Measurements from ENCODE around the gene SUDS3.

Gene SUDS3

GRCh38 chr12:118425364-118425763 is 49.0 kb downstream of the SUDS3 start:
- Histone ChIP-seq H3K9ac (ENCODE audit: low read length) (no peak overlapping the region), H3K56ac (ENCODE audit: low read length) (no peak overlapping the region), H4K5ac (ENCODE audit: low read length) (no peak overlapping the region), H4K8ac (ENCODE audit: low read depth, low read length) (no peak overlapping the region), H3K27me3 (ENCODE audit: insufficient read depth, low read length, poor library complexity) (no peaks in the 10 kb centered on the region), H3K23ac (ENCODE audit: low read length) (no peak overlapping the region), H2BK120ac (ENCODE audit: low read depth, low read length) (no peak overlapping the region), H3K4me2 (ENCODE audit: low read length) (no peak overlapping the region), H3K27ac (ENCODE audit: low read depth, low read length) (no peak overlapping the region), H2BK15ac (replicated peaks; ENCODE audit: low read depth) (no peak overlapping the region), H3K4me1 (ENCODE audit: control insufficient read depth, low read depth, low read length) (no peaks in the 10 kb centered on the region), H3K4me3 (ENCODE audit: low read length) (no peak overlapping the region), H3K4ac (ENCODE audit: low read depth, low read length) (no peak overlapping the region), H3K18ac (ENCODE audit: low read length) (no peak overlapping the region), H3K79me2 (ENCODE audit: control insufficient read depth, insufficient read depth, low read length) (no peaks in the 10 kb centered on the region), H2BK5ac (ENCODE audit: low read length) (no peak overlapping the region), H2AK5ac (ENCODE audit: low read length) (no peak overlapping the region), H3K79me1 (ENCODE audit: low read length) (no peaks in the 10 kb centered on the region), H3K36me3 (ENCODE audit: control insufficient read depth, insufficient read depth, low read length) (no peaks in the 10 kb centered on the region)
- WGBS (ENCODE audit: extremely low coverage, insufficient coverage, low lambda C conversion rate): no CpG with 5 or more reads among the region's 4 CpGs
- DNase-seq: no peak

DNA sequence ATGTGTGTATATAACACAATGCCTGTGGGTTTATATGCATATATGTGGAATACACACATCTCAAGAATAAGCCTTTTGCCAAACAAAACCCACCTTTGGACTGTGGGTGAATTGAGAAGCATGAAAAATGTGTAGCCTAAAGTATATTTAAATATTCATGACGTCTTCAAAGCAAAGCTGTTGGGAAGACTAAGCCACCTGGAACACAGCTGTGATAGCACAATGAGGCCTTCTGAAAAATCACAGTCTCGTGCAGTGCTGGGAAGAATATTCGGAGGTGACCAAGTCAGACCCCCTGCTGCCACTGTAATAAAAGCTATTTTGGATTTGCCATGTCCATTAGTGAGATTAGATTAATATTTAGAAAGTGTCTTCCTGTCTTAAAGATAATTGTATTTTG is 51.5 kb downstream of the SUDS3 start:
- H3K79me2 ChIP-seq (ENCODE audit: control insufficient read depth, insufficient read depth, low read length): no peaks in the 10 kb centered on the region
- WGBS (ENCODE audit: extremely low coverage, insufficient coverage, low lambda C conversion rate): no CpG with 5 or more reads among the region's 3 CpGs
- H3K18ac ChIP-seq (ENCODE audit: low read length): no peak overlapping the region
- no peak for DNase-seq
- H3K56ac ChIP-seq (ENCODE audit: low read length): no peak overlapping the region
- H3K4me3 ChIP-seq (ENCODE audit: low read length): no peak overlapping the region
- H2BK5ac ChIP-seq (ENCODE audit: low read length): no peak overlapping the region
- no peak overlapping the region for H3K4ac ChIP-seq (ENCODE audit: low read depth, low read length)
- no peak overlapping the region for H2BK15ac ChIP-seq (replicated peaks; ENCODE audit: low read depth)
- H4K8ac ChIP-seq (ENCODE audit: low read depth, low read length): no peak overlapping the region
- H3K27ac ChIP-seq (ENCODE audit: low read depth, low read length): no peak overlapping the region
- H3K9ac ChIP-seq (ENCODE audit: low read length): no peak overlapping the region
- H2AK5ac ChIP-seq (ENCODE audit: low read length): no peak overlapping the region
- no peaks in the 10 kb centered on the region for H3K79me1 ChIP-seq (ENCODE audit: low read length)
- no peak overlapping the region for H3K23ac ChIP-seq (ENCODE audit: low read length)
- H3K36me3 ChIP-seq (ENCODE audit: control insufficient read depth, insufficient read depth, low read length): no peaks in the 10 kb centered on the region
- H3K4me2 ChIP-seq (ENCODE audit: low read length): no peak overlapping the region
- no peak overlapping the region for H4K5ac ChIP-seq (ENCODE audit: low read length)
- no peak overlapping the region for H2BK120ac ChIP-seq (ENCODE audit: low read depth, low read length)
- no peaks in the 10 kb centered on the region for H3K27me3 ChIP-seq (ENCODE audit: insufficient read depth, low read length, poor library complexity)
- H3K4me1 ChIP-seq (ENCODE audit: control insufficient read depth, low read depth, low read length): no peaks in the 10 kb centered on the region

DNA sequence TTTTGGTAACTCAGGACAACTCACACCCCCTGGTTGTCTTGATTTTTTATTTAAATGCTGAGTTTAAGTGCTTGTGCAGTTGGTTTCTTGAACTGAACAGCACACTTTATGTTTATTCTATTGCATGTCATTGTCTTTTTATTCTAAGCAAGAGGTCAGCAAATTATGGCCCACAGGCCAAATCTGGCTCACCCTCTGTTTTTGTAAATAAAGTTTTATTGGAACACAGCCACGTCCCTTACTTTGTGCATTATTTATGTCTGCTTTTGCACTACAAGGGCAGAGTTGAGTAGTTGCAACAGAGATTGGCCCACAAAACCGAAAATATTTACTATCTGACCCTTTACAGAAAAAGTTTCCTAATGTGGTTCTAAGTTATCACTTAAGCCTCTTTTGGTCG is 52.3 kb downstream of the SUDS3 start:
- Histone ChIP-seq H3K79me1 (ENCODE audit: low read length) (no peaks in the 10 kb centered on the region), H3K9ac (ENCODE audit: low read length) (no peak overlapping the region), H3K4me3 (ENCODE audit: low read length) (no peak overlapping the region), H3K27ac (ENCODE audit: low read depth, low read length) (no peak overlapping the region), H3K18ac (ENCODE audit: low read length) (no peak overlapping the region), H3K56ac (ENCODE audit: low read length) (no peak overlapping the region), H2BK15ac (replicated peaks; ENCODE audit: low read depth) (no peak overlapping the region), H3K4ac (ENCODE audit: low read depth, low read length) (no peak overlapping the region), H2AK5ac (ENCODE audit: low read length) (no peak overlapping the region), H3K36me3 (ENCODE audit: control insufficient read depth, insufficient read depth, low read length) (no peaks in the 10 kb centered on the region), H3K4me2 (ENCODE audit: low read length) (no peak overlapping the region), H3K4me1 (ENCODE audit: control insufficient read depth, low read depth, low read length) (no peaks in the 10 kb centered on the region), H4K5ac (ENCODE audit: low read length) (no peak overlapping the region), H2BK5ac (ENCODE audit: low read length) (no peak overlapping the region), H3K23ac (ENCODE audit: low read length) (no peak overlapping the region), H3K27me3 (ENCODE audit: insufficient read depth, low read length, poor library complexity) (no peaks in the 10 kb centered on the region), H2BK120ac (ENCODE audit: low read depth, low read length) (no peak overlapping the region), H3K79me2 (ENCODE audit: control insufficient read depth, insufficient read depth, low read length) (no peaks in the 10 kb centered on the region), H4K8ac (ENCODE audit: low read depth, low read length) (no peak overlapping the region)
- no peak for DNase-seq
- 100% methylated on average over 1 of the region's 3 CpGs for WGBS (ENCODE audit: extremely low coverage, insufficient coverage, low lambda C conversion rate)

DNA sequence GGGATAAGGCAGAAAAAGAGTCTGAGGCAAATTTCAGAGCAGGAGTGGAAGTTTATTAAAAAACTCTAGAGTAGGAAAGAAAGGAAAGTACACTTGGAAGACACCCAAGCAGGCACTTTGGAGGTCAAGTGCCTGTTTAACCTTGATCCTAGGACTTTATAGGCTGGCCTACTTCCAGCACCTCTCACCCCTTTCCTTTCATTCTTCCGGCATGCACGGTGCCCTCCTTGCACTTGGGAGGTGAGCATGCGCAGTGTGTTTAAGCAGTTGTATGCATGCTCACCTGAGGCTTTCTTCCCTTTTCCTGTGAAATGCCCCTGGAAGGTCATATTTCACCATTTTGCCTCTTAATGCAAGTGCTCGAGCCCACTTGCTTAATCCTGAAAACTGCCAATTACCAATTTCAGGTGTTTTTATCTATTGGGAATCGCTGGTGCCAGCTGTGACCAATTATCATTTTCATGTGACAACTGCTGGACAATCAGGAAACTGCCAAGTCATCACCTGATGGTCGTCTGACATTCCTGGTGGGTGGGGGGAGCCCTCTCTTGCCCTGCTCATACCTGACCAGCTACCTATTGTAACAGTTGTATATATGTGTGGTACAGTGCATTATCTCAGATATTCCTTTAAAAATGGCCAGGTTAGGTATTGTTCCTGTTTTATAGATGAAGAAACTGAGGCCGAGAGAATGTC is 53.5 kb downstream of the SUDS3 start:
- Histone ChIP-seq H3K27ac (ENCODE audit: low read depth, low read length) (no peak overlapping the region), H3K23ac (ENCODE audit: low read length) (no peak overlapping the region), H3K18ac (ENCODE audit: low read length) (no peak overlapping the region), H2BK5ac (ENCODE audit: low read length) (no peak overlapping the region), H2AK5ac (ENCODE audit: low read length) (no peak overlapping the region), H3K56ac (ENCODE audit: low read length) (no peak overlapping the region), H3K9ac (ENCODE audit: low read length) (no peak overlapping the region), H3K4me2 (ENCODE audit: low read length) (no peak overlapping the region), H3K4me3 (ENCODE audit: low read length) (no peak overlapping the region), H2BK15ac (replicated peaks; ENCODE audit: low read depth) (no peak overlapping the region), H4K5ac (ENCODE audit: low read length) (no peak overlapping the region), H3K27me3 (ENCODE audit: insufficient read depth, low read length, poor library complexity) (no peaks in the 10 kb centered on the region), H4K8ac (ENCODE audit: low read depth, low read length) (no peak overlapping the region), H3K79me1 (ENCODE audit: low read length) (no peaks in the 10 kb centered on the region), H3K79me2 (ENCODE audit: control insufficient read depth, insufficient read depth, low read length) (no peaks in the 10 kb centered on the region), H2BK120ac (ENCODE audit: low read depth, low read length) (no peak overlapping the region), H3K4ac (ENCODE audit: low read depth, low read length) (no peak overlapping the region), H3K36me3 (ENCODE audit: control insufficient read depth, insufficient read depth, low read length) (no peaks in the 10 kb centered on the region), H3K4me1 (ENCODE audit: control insufficient read depth, low read depth, low read length) (no peaks in the 10 kb centered on the region)
- WGBS (ENCODE audit: extremely low coverage, insufficient coverage, low lambda C conversion rate): no CpG with 5 or more reads among the region's 7 CpGs
- no peak for DNase-seq

DNA sequence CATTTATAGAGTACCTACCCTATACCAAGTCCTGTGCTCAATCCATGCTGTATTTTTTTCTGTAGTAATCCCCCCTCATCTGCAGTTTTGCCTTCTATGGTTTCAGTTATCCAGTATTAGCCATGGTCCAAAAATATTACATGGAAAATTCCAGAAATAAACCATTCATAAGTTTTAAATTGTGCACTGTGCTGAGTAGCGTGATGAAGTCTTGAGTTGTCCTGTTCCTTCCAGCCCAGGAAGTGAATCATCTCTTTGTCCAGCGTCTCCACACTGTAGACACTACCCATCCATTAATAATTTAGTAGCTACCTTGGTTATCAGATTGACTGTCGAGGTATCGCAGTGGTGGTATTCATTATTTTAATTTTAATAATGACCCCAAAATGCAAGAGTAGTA is 54.2 kb downstream of the SUDS3 start:
- Histone ChIP-seq H2BK15ac (replicated peaks; ENCODE audit: low read depth) (no peak overlapping the region), H4K5ac (ENCODE audit: low read length) (no peak overlapping the region), H3K18ac (ENCODE audit: low read length) (no peak overlapping the region), H3K27me3 (ENCODE audit: insufficient read depth, low read length, poor library complexity) (no peaks in the 10 kb centered on the region), H2BK120ac (ENCODE audit: low read depth, low read length) (no peak overlapping the region), H3K4me1 (ENCODE audit: control insufficient read depth, low read depth, low read length) (no peaks in the 10 kb centered on the region), H2BK5ac (ENCODE audit: low read length) (no peak overlapping the region), H3K79me2 (ENCODE audit: control insufficient read depth, insufficient read depth, low read length) (no peaks in the 10 kb centered on the region), H3K4me2 (ENCODE audit: low read length) (no peak overlapping the region), H2AK5ac (ENCODE audit: low read length) (no peak overlapping the region), H4K8ac (ENCODE audit: low read depth, low read length) (no peak overlapping the region), H3K9ac (ENCODE audit: low read length) (no peak overlapping the region), H3K23ac (ENCODE audit: low read length) (no peak overlapping the region), H3K4me3 (ENCODE audit: low read length) (no peak overlapping the region), H3K27ac (ENCODE audit: low read depth, low read length) (no peak overlapping the region), H3K4ac (ENCODE audit: low read depth, low read length) (no peak overlapping the region), H3K79me1 (ENCODE audit: low read length) (no peaks in the 10 kb centered on the region), H3K56ac (ENCODE audit: low read length) (no peak overlapping the region), H3K36me3 (ENCODE audit: control insufficient read depth, insufficient read depth, low read length) (no peaks in the 10 kb centered on the region)
- no peak for DNase-seq
- no CpG with 5 or more reads among the region's 4 CpGs for WGBS (ENCODE audit: extremely low coverage, insufficient coverage, low lambda C conversion rate)
